IMR-90 (cell line): ENCODE measurements around the gene ARHGEF40. TPM values are rescaled to one million over a fixed set of nuclear protein-coding genes. Genes with fewer than 3 reads are reported as not detected.

Experiments used
- ATAC-seq: fragments of 200-7000 bp; cut with Tn5 transposase; 2 replicates; pipeline ENCODE4 v1.9.1; 2020; ENCODE audit warnings: low read depth, mild to moderate bottlenecking, moderate library complexity
- BruUV-seq: library from RNA; stranded (reverse); fragments of 400-500 nt; replicated peaks from 2 replicates; lab custom pipeline; 2021; lab: Mats Ljungman, UMichigan
- CTCF ChIA-PET: fragments of 300-600 bp; formaldehyde crosslinking; extraction: SDS; loops from one replicate; lab custom pipeline; 2021; ENCODE audit warnings: antibody characterized with exemption; lab: Yijun Ruan, JAX
- POLR2A ChIA-PET: fragments of 300-600 bp; sonication (Branson Sonifier 250); formaldehyde crosslinking; loops from one replicate; lab custom pipeline; 2022; ENCODE audit warnings: antibody characterized with exemption; ENCODE audit not compliant: unreplicated experiment; lab: Charles Lee
- DNase-seq: peaks from one replicate; pipeline ENCODE4 v3.0.0; 2013
- H2AFZ ChIP-seq: replicated peaks from 2 replicates; pipeline ENCODE3; 2013; ENCODE audit warnings: low read length, mild to moderate bottlenecking; ENCODE audit not compliant: poor library complexity
- H2AK5ac ChIP-seq: 2 replicates; pipeline ENCODE4 v1.6.1; 2013; ENCODE audit warnings: low read depth, low read length, inconsistent platforms
- H2AK9ac ChIP-seq: replicated peaks from 2 replicates; pipeline ENCODE3; 2013; ENCODE audit warnings: mild to moderate bottlenecking, low read depth, low read length, moderate library complexity; ENCODE audit not compliant: poor library complexity
- H2BK120ac ChIP-seq: 2 replicates; pipeline ENCODE4 v1.6.1; 2013; ENCODE audit warnings: low read depth, low read length, inconsistent platforms
- H2BK15ac ChIP-seq: 3 replicates; pipeline ENCODE4 v1.6.1; 2013; ENCODE audit warnings: low read depth, low read length, inconsistent platforms
- H2BK20ac ChIP-seq: 2 replicates; pipeline ENCODE4 v1.6.1; 2013; ENCODE audit warnings: low read depth, mild to moderate bottlenecking, inconsistent platforms, low read length, moderate library complexity
- H2BK5ac ChIP-seq: 2 replicates; pipeline ENCODE4 v1.6.1; 2013; ENCODE audit warnings: mild to moderate bottlenecking, low read depth, low read length, inconsistent platforms; ENCODE audit not compliant: poor library complexity, severe bottlenecking
- H3K14ac ChIP-seq: replicated peaks from 2 replicates; pipeline ENCODE4 v1.6.1; 2013; ENCODE audit warnings: low read depth, low read length, inconsistent platforms
- H3K18ac ChIP-seq: 2 replicates; pipeline ENCODE4 v1.6.1; 2013; ENCODE audit warnings: low read depth, low read length, control low read depth
- H3K23ac ChIP-seq: 2 replicates; pipeline ENCODE4 v1.6.1; 2013; ENCODE audit warnings: low read depth, low read length, inconsistent platforms
- H3K27ac ChIP-seq: 2 replicates; pipeline ENCODE4 v1.5.1; 2013; ENCODE audit warnings: mild to moderate bottlenecking, control low read depth, low read length; ENCODE audit not compliant: insufficient read depth
- H3K27me3 ChIP-seq: 2 replicates; pipeline ENCODE4 v1.6.1; 2013; ENCODE audit warnings: low read length; ENCODE audit not compliant: control insufficient read depth, insufficient read depth
- H3K36me3 ChIP-seq: 2 replicates; pipeline ENCODE4 v1.6.1; 2013; ENCODE audit warnings: low read length, mixed read lengths; ENCODE audit not compliant: control insufficient read depth, insufficient read depth
- H3K4ac ChIP-seq: 2 replicates; pipeline ENCODE4 v1.6.1; 2013; ENCODE audit warnings: low read depth, low read length, inconsistent platforms
- H3K4me1 ChIP-seq: 2 replicates; pipeline ENCODE4 v1.6.1; 2013; ENCODE audit warnings: low read length, mixed read lengths; ENCODE audit not compliant: control insufficient read depth, insufficient read depth
- H3K4me2 ChIP-seq: 2 replicates; pipeline ENCODE4 v1.6.1; 2013; ENCODE audit warnings: low read depth, mild to moderate bottlenecking, control low read depth, low read length, moderate library complexity
- H3K4me3 ChIP-seq: 2 replicates; pipeline ENCODE4 v1.5.1; 2013; ENCODE audit warnings: low read depth, mild to moderate bottlenecking, control low read depth, low read length, moderate library complexity; ENCODE audit not compliant: insufficient read depth
- H3K56ac ChIP-seq: 2 replicates; pipeline ENCODE4 v1.6.1; 2013; ENCODE audit warnings: low read length, inconsistent platforms; ENCODE audit not compliant: insufficient read depth; ENCODE audit errors: extremely low read depth
- H3K79me1 ChIP-seq, 2 experiments: 2 replicates each; pipeline ENCODE4 v1.6.1; 2013; ENCODE audit warnings: low read length in 2 of 2, inconsistent platforms in 1 of 2, low read depth in 1 of 2
- H3K9ac ChIP-seq: 2 replicates; pipeline ENCODE4 v1.6.1; 2013; ENCODE audit warnings: low read depth, low read length, control low read depth
- H3K9me1 ChIP-seq: 2 replicates; pipeline ENCODE4 v1.6.1; 2013; ENCODE audit warnings: low read length, inconsistent platforms; ENCODE audit not compliant: insufficient read depth
- H3K9me3 ChIP-seq: 2 replicates; pipeline ENCODE4 v1.6.1; 2013; ENCODE audit warnings: low read length; ENCODE audit not compliant: control insufficient read depth, insufficient read depth
- H4K20me1 ChIP-seq: 2 replicates; pipeline ENCODE4 v1.6.1; 2013; ENCODE audit warnings: low read length, inconsistent platforms; ENCODE audit not compliant: insufficient read depth
- H4K5ac ChIP-seq: 2 replicates; pipeline ENCODE4 v1.6.1; 2013; ENCODE audit warnings: mild to moderate bottlenecking, low read depth, low read length, control low read depth
- H4K8ac ChIP-seq, 2 experiments: 2 replicates each; pipeline ENCODE4 v1.6.1; 2013; ENCODE audit warnings: low read depth in 2 of 2, low read length in 2 of 2, control low read depth in 1 of 2, inconsistent platforms in 1 of 2
- H4K91ac ChIP-seq: 2 replicates; pipeline ENCODE4 v1.6.1; 2013; ENCODE audit warnings: low read depth, low read length, inconsistent platforms; ENCODE audit not compliant: insufficient read depth
- BHLHE40 ChIP-seq: fragments of 150-350 bp; IDR thresholded peaks from 2 replicates; pipeline ENCODE4 v1.6.1; 2016; ENCODE audit warnings: mild to moderate bottlenecking, low read depth, low read length
- CHD1 ChIP-seq: IDR thresholded peaks from 2 replicates; pipeline ENCODE4 v1.6.1; 2012; ENCODE audit warnings: low read depth, low read length, improper control_type of control experiment
- CTCF ChIP-seq: conservative IDR thresholded peaks from 2 replicates; pipeline ENCODE4 v1.5.1; 2012; ENCODE audit warnings: mild to moderate bottlenecking, low read depth, low read length, improper control_type of control experiment
- ELK1 ChIP-seq: fragments of 150-350 bp; IDR thresholded peaks from 2 replicates; pipeline ENCODE4 v1.6.1; 2016; ENCODE audit warnings: low read depth, mild to moderate bottlenecking, low read length, moderate library complexity, borderline replicate concordance
- FOS ChIP-seq: fragments of 150-350 bp; IDR thresholded peaks from 2 replicates; pipeline ENCODE4 v1.6.1; 2016; ENCODE audit warnings: low read depth, low read length
- RAD21 ChIP-seq: IDR thresholded peaks from 2 replicates; pipeline ENCODE4 v1.6.1; 2012; ENCODE audit warnings: low read length, improper control_type of control experiment
- RFX5 ChIP-seq: IDR thresholded peaks from 2 replicates; pipeline ENCODE4 v1.8.0; 2012; ENCODE audit warnings: low read depth, mild to moderate bottlenecking, low read length, moderate library complexity
- SMC3 ChIP-seq: fragments of 150-350 bp; IDR thresholded peaks from 2 replicates; pipeline ENCODE4 v1.6.1; 2016; ENCODE audit warnings: low read depth, mild to moderate bottlenecking, antibody characterized with exemption, low read length, moderate library complexity
- WGBS, 2 experiments: methylation state at CpG; one replicate each; pipeline versions ENCODE4 v1.1.5 to v1.1.7; 2013; ENCODE audit warnings: missing lambda C conversion rate in 2 of 2; ENCODE audit not compliant: insufficient read length in 1 of 2; ENCODE audit errors: extremely low coverage in 2 of 2; 5-methylcytosine and 5-hydroxymethylcytosine counted together
- dilution Hi-C: fragments of 300-500 bp; cut with HindIII; formaldehyde crosslinking; loops from one replicate; pipeline ENCODE4 v1.14.3; 2018; ENCODE audit warnings: low sequenced_read_pairs; ENCODE audit not compliant: unreplicated experiment
- in situ Hi-C: fragments of 300-500 bp; cut with MboI; formaldehyde crosslinking; loops from 3 replicates; pipeline ENCODE4 v1.14.3; 2019; ENCODE audit warnings: low sequenced_read_pairs, inconsistent platforms, mixed read lengths
- intact Hi-C: fragments of 100-400 bp; cut with micrococcal nuclease; formaldehyde crosslinking; loops from 2 replicates; pipeline ENCODE4 v1.10.0; 2022
- polyA plus RNA-seq, 3 experiments: library from polyadenylated mRNA; depleted of rRNA; stranded (reverse); fragments of >200 nt; gene quantifications; 2 replicates each; pipeline ENCODE4 v1.2.3, GENCODE V29; 2012; ENCODE audit warnings: low replicate concordance in 1 of 3
- total RNA-seq: library from RNA; depleted of rRNA; stranded (reverse); fragments of >200 nt; gene quantifications from 2 replicates; pipeline ENCODE4 v1.2.3, GENCODE V29; 2012

The ARHGEF40 gene
- total and polyA plus RNA-seq, 2 of the 4 experiments (the other 2 are of a cell fraction) = 18.1 to 58.4 TPM

- CTCF ChIA-PET = no interaction called here
- ATAC-seq = no peak
These were observed 43.3 kb downstream of the ARHGEF40 start for GRCh38 chr14:21113369-21113768.

More at GRCh38 chr14:21113369-21113768, 43.3 kb downstream of the ARHGEF40 start:
- Histone ChIP-seq H3K79me1 (no peaks in the 10 kb centered on the region), H3K27ac (no peak overlapping the region), H3K14ac (no peak overlapping the region), H2AK5ac (no peak overlapping the region), H2BK5ac (no peak overlapping the region), H3K9ac (no peak overlapping the region), H4K91ac (no peak overlapping the region), H3K9me3 (no peaks in the 10 kb centered on the region), H2BK15ac (no peak overlapping the region), H3K23ac (no peak overlapping the region), H3K9me1 (no peaks in the 10 kb centered on the region), H4K8ac (no peak overlapping the region), H2BK120ac (no peak overlapping the region), H4K5ac (no peak overlapping the region), H2AFZ (no peak overlapping the region), H3K4me1 (no peaks in the 10 kb centered on the region), H3K4ac (no peak overlapping the region), H4K20me1 (no peaks in the 10 kb centered on the region), H3K4me2 (no peak overlapping the region), H2BK20ac (no peak overlapping the region), H3K56ac (no peak overlapping the region), H3K18ac (no peak overlapping the region), H2AK9ac (no peak overlapping the region), H3K27me3 (no peaks in the 10 kb centered on the region), H3K36me3 (no peaks in the 10 kb centered on the region), H3K4me3 (no peak overlapping the region)
- TF ChIP-seq SMC3 (no peak), FOS (no peak), ELK1 (no peak), RFX5 (no peak), CTCF (no peak), CHD1 (no peak), RAD21 (no peak), BHLHE40 (no peak)
- no CpG with 5 or more reads among the region's 2 CpGs for whole genome bisulfite sequencing, 2 experiments
- DNase-seq = no peak
- intact Hi-C loops = no loop called here
- dilution Hi-C loops = no loop called here
- POLR2A ChIA-PET = no interaction called here
- in situ Hi-C loops = no loop called here
- BruUV-seq = no TSS peak
